Activated naive CD4-positive, alpha-beta T cell treated with anti-CD3 and anti-CD28 coated beads, Interleukin-2, amount 50 U/mL, for 72 hours (primary cell): ENCODE results near the gene UTF1. TPM values are rescaled to one million over a fixed set of nuclear protein-coding genes. Genes with fewer than 3 reads are reported as not detected.

Experiments used
- ATAC-seq, 2 donors: fragments of 150-1000 bp; cut with Tn5 transposase; 2 replicates each; pipeline ENCODE4 v1.10.0; 2021; ENCODE audit warnings: mild to moderate bottlenecking in 2 of 2, moderate library complexity in 2 of 2
- DNase-seq, 2 donors: peaks; one replicate each; pipeline ENCODE4 v3.0.0; 2021 to 2022; ENCODE audit warnings: low spot score in 2 of 2
- H3K27ac Mint-ChIP-seq, 2 donors: one replicate each; pipeline ENCODE4 v1.8.0; 2022; ENCODE audit warnings: mild to moderate bottlenecking in 2 of 2, mixed read lengths in 2 of 2
- H3K36me3 Mint-ChIP-seq, 2 donors: one replicate each; pipeline ENCODE4 v1.8.0; 2022; ENCODE audit warnings: mixed read lengths in 2 of 2
- H3K9me3 Mint-ChIP-seq, 2 donors: one replicate each; pipeline ENCODE4 v1.8.0; 2022; ENCODE audit warnings: mixed read lengths in 2 of 2
- total RNA-seq, 2 donors: library from RNA; stranded (reverse); gene quantifications; one replicate each; pipeline ENCODE4 v1.2.3, GENCODE V29; 2022

Gene UTF1
- total RNA-seq, 2 donors from 2014 or later, result not detected

DNA sequence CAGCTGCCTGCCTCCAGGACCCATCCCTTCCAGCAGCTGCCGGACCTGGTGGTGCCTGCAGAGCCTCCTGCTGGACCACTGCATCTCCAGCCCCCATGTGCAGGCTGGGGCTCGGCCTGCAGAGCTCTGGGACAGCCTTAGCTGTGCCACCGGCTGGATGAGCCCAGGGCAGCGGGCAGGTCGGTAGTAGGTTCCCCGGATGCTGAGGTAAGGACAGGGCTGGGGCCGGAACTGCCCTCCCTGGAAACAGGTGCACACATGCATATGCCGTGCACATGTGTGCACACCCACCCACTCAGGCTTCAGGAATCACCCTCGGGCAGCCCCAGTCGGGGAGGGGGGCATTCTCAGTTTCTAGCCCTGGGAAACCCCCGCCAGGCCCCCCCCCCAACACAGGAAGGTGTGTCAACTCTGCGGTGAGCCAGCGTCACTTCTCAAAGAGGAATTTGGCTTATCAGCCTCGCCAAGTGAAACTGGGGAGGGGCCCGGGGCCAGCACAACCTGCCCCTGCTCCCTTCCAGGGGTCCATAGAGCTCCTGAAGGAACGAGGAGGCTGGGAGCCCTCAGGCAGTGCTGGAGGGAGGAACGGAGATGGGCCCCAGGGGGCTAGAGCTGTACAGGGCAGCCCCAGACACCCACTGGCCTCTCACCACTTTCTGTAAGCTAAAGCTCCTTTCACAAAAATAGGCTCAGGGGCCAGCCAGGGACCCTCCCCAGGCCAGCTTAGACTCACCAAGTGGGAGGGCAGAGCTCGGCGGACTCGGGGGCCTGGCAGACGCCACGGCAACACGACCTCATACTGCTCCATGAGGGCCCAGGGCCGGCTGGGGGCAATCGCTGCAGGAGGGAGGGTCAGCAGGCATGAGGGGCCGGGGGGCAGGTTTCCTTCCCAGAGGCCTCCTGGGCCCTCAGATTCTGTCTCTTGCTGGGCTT, 45.0 kb downstream of the UTF1 start:
- peak; percentile 72 to 80 for ATAC-seq
- H3K27ac Mint-ChIP-seq, result peak overlapping the region; percentile 85 to 87
- peaks cover 6% of the 10 kb centered on the region in 2 donors for H3K36me3 Mint-ChIP-seq

DNA sequence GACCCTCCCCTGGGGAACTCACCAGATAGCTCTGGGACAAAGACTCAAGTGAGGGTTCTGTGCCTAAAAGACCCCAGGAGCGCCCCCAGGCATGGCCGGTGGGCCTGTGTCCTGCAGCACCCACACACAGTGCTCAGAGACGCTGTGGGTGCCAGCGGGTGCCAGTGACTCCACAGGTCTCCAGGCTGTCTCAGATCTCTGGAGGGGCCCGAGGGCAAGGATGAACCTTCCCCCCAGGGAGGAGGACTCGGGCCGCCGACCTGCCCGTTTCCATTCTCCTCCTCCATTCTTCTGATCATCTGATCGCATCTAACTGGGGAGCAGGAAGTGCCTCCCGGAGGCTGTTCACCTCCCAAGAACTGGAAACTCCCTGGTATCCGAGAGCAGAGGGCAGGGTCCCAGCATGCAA, 45.7 kb downstream of the UTF1 start:
- peaks cover 6% of the 10 kb centered on the region in 2 donors for H3K36me3 Mint-ChIP-seq
- H3K27ac Mint-ChIP-seq, result peak overlapping the region; percentile 77 to 87
- H3K9me3 Mint-ChIP-seq, result no peaks in the 10 kb centered on the region
- ATAC-seq, result peak; percentile 42 to 53
- DNase-seq, result peak in 1 of 2 donors; percentile 56

More for the DNA sequence above, 45.0 kb downstream of the UTF1 start:
- DNase-seq, result peak; percentile 59 to 91
- no peaks in the 10 kb centered on the region for H3K9me3 Mint-ChIP-seq

GRCh38 chr10:133276100-133276434, 46.0 kb downstream of the UTF1 start:
- Mint-ChIP-seq H3K9me3 (no peaks in the 10 kb centered on the region), H3K36me3 (peaks cover 6% of the 10 kb centered on the region in 2 donors), H3K27ac (peak overlapping the region; percentile 77 to 87)
- DNase-seq (peak in 1 of 2 donors; percentile 21), ATAC-seq (peak in 1 of 2 donors; percentile 0)

DNA sequence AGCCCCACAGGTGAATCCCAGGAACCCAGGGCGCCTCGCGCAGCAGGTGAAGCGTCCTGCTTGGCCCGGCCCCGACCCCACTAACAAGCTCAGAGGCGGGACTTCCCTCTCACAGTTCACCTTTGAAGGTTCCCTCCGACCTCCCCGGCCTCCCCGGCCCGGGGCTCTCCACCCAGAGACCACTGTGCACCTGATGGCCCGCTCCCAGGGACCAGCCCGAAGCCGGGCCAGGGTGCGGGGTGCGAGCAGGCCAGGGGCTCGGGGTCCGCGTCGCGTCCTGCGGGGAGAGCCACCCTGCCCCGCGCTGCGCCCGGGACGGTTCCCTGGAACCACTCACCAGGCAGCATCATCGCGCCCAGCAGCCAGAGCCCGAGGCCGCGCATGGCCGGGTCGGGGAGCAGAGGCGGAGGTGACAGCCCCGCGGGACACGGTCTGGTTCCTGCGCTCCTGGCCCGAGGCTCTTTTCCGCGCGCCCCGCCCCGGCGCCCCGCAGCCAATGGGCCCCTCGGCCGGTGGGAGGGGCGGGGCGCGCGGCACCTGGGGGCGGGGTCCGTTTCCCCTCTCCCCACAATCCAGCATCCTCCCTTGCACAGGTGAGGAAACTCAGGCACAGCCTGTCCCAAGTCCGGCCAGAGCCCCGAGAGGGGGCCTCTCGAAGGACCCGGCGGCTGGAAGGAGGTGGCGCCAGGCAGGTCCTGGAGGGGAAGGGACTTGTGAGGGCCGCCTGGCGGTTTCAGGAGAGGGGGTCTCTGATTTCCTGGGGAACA, 46.6 kb downstream of the UTF1 start, which contains the start of gene ADAM8:
TSS of gene ADAM8 (minus strand) at position 434 of the 767 bp plus-strand sequence. CDS start at position 383, 51 bp downstream.
- ATAC-seq (peak; percentile 40 to 67), DNase-seq (peak in 1 of 2 donors; percentile 84)
- H3K27ac Mint-ChIP-seq, result peak within 1 kb of the TSS; percentile 77 to 87
- peaks cover 6% of the 10 kb centered on the region in 2 donors for H3K36me3 Mint-ChIP-seq
- no peaks in the 10 kb centered on the region for H3K9me3 Mint-ChIP-seq

GRCh38 chr10:133277277-133277992, 47.4 kb downstream of the UTF1 start:
- Mint-ChIP-seq H3K9me3 (no peaks in the 10 kb centered on the region), H3K27ac (peak overlapping the region in 1 of 2 donors; percentile 59), H3K36me3 (peaks cover 6% of the 10 kb centered on the region in 2 donors)
- DNase-seq (no peak), ATAC-seq (no peak)

DNA sequence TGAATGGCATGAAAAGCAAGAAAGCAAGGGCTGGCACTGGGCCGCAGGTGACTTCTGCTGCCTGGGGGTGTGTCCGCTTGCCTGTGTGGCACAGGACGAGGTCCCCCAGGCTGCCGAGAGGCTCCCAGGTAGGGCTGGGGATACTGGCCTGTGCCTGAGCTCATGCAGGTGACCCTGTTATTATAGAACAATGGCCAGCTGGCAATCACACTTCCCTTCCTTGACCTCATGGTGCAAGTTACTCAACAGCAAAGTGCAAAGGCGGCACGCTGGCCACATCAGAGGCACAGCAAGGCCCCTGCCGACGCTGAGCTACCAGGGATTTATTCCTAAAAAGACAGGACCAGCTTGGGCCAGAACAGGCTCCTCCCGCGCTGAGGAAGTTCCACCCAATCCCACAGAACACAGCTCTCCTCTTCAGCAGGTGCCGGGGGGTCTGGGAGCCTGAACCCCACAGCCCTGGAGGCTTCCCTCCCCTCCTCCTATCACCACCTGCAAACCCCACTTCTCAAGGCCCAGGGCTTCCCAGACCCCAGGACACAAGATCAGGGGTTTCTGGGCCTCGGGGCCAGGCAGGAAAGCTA, 48.1 kb downstream of the UTF1 start:
- no peak for DNase-seq
- ATAC-seq, result no peak
- H3K36me3 Mint-ChIP-seq, result peaks cover 6% of the 10 kb centered on the region in 2 donors
- H3K27ac Mint-ChIP-seq, result peak overlapping the region in 1 of 2 donors; percentile 59
- H3K9me3 Mint-ChIP-seq, result no peaks in the 10 kb centered on the region

- ATAC-seq (peak in 1 of 2 donors; percentile 11), DNase-seq (no peak)
- peaks cover 6 to 7% of the 10 kb centered on the region in 2 donors for H3K36me3 Mint-ChIP-seq
- peak overlapping the region in 1 of 2 donors; percentile 59 for H3K27ac Mint-ChIP-seq
- no peaks in the 10 kb centered on the region for H3K9me3 Mint-ChIP-seq
These were observed 48.7 kb downstream of the UTF1 start for GRCh38 chr10:133278577-133279265.

GRCh38 chr10:133279326-133280226, 49.6 kb downstream of the UTF1 start:
- DNase-seq (no peak), ATAC-seq (no peak)
- no peak overlapping the region for H3K27ac Mint-ChIP-seq
- peaks cover 7 to 12% of the 10 kb centered on the region in 2 donors for H3K36me3 Mint-ChIP-seq
- no peaks in the 10 kb centered on the region for H3K9me3 Mint-ChIP-seq

GRCh38 chr10:133280391-133281059, 50.5 kb downstream of the UTF1 start:
- H3K27ac Mint-ChIP-seq, result no peak overlapping the region
- DNase-seq, result no peak

DNA sequence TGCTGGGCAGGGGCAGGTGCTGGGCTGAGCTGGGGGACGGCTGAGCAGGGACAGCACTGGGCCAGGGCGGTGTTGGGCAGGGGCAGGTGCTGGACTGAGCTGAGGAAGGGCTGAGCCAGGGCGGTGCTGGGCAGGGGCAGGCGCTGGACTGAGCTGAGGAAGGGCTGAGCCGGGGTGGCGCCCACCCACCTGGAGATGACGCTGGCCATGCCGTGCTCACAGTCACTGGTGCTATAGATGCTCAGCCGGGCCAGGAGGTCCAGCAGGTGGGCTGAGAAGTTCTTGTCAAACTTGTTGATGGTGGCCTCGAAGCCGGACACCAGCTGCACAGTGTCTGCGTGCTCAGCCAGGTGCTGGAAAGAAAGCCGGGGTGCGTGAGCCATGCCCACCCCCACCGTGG, 51.1 kb downstream of the UTF1 start:
- H3K36me3 Mint-ChIP-seq, result peaks cover 5 to 19% of the 10 kb centered on the region in 2 donors
- no peaks in the 10 kb centered on the region for H3K9me3 Mint-ChIP-seq
- no peak for DNase-seq
- no peak for ATAC-seq
- H3K27ac Mint-ChIP-seq, result no peak overlapping the region

More at GRCh38 chr10:133280391-133281059, 50.5 kb downstream of the UTF1 start:
- Mint-ChIP-seq H3K9me3 (no peaks in the 10 kb centered on the region), H3K36me3 (peaks cover 11 to 20% of the 10 kb centered on the region in 2 donors)
- no peak for ATAC-seq

Other genes with a start within 250 kb of the UTF1 start
- not detected for gene ADGRA1, start 142.3 kb upstream of the UTF1 start, total RNA-seq
- gene KNDC1, start 70.0 kb upstream of the UTF1 start, total RNA-seq, result under 1 TPM in 1 of 2 donors, not detected in 1; 0.07 TPM
- not detected for gene VENTX, start 7.6 kb downstream of the UTF1 start, total RNA-seq
- gene ADAM8, start 46.7 kb downstream of the UTF1 start, total RNA-seq, result 100 to 1,000 TPM; 101 to 201 TPM
- gene TUBGCP2, start 78.7 kb downstream of the UTF1 start, total RNA-seq, result 10 to 100 TPM; 47.9 to 53.3 TPM
- gene ZNF511, start 78.7 kb downstream of the UTF1 start, total RNA-seq, result 10 to 100 TPM; 43.4 to 55.6 TPM
- gene CALY, start 106.7 kb downstream of the UTF1 start, total RNA-seq, result not detected
- not detected for gene PRAP1, start 117.2 kb downstream of the UTF1 start, total RNA-seq
- 10 to 100 TPM; 24.1 to 24.2 TPM for gene FUOM, start 127.8 kb downstream of the UTF1 start, total RNA-seq
- gene ECHS1, start 143.1 kb downstream of the UTF1 start, total RNA-seq, result 10 to 100 TPM; 58.5 to 86.0 TPM
- 1 to 10 TPM; 3.9 to 5.6 TPM for gene PAOX, start 149.0 kb downstream of the UTF1 start, total RNA-seq
- gene MTG1, start 163.9 kb downstream of the UTF1 start, total RNA-seq, result 10 to 100 TPM; 39.8 to 65.0 TPM
- gene SPRN, start 194.4 kb downstream of the UTF1 start, total RNA-seq, result not detected
- 1 to 10 TPM; 2.1 to 3.8 TPM for gene SCART1, start 223.7 kb downstream of the UTF1 start, total RNA-seq